SK-N-SH (cell line): ENCODE results near the gene UCN.

Source experiments
- CHD2 ChIP-seq: fragments of 150-350 bp; IDR thresholded peaks from 2 replicates; pipeline ENCODE4 v1.6.1; 2018; ENCODE audit warnings: low read length; ENCODE audit not compliant: partially characterized antibody
- CTCF ChIP-seq: fragments of 200-600 bp; sonication (generic); IDR thresholded peaks from 2 replicates; pipeline ENCODE4 v1.6.1; 2017; ENCODE audit warnings: antibody characterized with exemption, mild to moderate bottlenecking, moderate library complexity
- IRF3 ChIP-seq: fragments of 150-350 bp; IDR thresholded peaks from 2 replicates; pipeline ENCODE4 v1.6.1; 2016; ENCODE audit warnings: mild to moderate bottlenecking, low read depth, low read length
- USF1 ChIP-seq: IDR thresholded peaks from 2 replicates; pipeline ENCODE4 v1.4.0; 2012; ENCODE audit warnings: low read depth, borderline replicate concordance

GRCh38 chr2:27294928-27295327 is 13.3 kb downstream of the UCN start:
- TF ChIP-seq USF1: no peak
- TF ChIP-seq CTCF: no peak
- TF ChIP-seq CHD2: no peak
- TF ChIP-seq IRF3: no peak
